ENCODE data around the gene FHIT.

FHIT gene

GRCh38 chr3:60188803-60189202 is 1062.4 kb downstream of the FHIT start:
- no peak for DNase-seq

GRCh38 chr3:60187343-60187742 is 1063.9 kb downstream of the FHIT start:
- no peak for DNase-seq

DNA sequence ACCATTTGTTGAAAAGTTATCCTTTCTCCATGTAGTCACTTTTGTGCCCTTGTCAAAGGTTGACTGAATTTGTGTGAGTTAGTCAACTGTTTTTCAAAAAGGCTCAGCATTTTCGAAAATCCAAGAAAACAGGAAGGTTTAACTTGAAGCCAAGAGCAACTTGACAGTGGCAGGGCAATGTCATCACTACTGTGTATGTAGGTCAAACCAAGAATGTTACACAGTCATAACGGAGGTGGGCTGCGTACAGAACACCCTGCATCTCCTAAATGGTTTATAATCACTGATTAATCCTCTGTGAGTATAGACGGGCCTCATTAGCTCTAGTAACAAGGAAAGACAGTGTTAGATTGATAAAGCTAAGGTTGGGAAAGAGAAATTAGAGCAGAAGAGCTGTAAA is 1064.9 kb downstream of the FHIT start:
- no peak for DNase-seq

- no peak for DNase-seq
Measured at GRCh38 chr3:60185161-60185560, 1066.1 kb downstream of the FHIT start.

- DNase-seq: no peak
Measured at GRCh38 chr3:60182697-60183096, 1068.6 kb downstream of the FHIT start.

DNA sequence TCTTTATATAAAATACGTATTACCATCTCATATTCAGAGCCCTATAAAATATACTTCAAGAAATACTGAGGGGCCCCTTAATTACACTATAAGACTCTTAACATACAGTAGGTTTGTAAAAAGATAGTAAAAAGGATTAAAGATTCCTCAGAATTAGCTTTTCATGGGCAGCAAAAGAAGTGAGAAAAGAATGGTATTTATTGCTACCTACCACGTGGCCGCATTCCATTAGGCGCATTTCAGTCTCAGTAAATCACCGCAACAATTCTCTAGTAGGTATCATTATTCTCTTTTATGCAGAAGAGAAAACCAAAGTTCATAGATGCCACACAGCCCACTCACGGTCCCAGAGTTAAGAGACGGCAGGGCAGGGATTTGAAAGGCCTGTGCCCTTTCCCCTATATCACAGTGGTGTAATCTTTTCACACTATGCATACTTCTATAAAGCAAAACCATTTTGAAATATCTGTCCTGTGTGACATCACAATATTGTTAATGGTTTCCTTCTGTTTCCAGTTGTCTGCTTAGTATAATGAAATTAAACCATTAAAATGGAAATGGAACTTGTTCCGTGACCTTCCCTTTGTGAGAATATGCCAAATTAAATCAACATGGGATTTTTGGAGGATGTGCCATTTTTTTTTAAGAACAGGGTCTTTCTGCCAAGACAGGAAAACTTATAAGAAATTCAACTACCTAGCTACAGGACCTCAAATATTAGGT is 1072.2 kb downstream of the FHIT start:
- DNase-seq: no peak

GRCh38 chr3:60177726-60178125 is 1073.5 kb downstream of the FHIT start:
- DNase-seq: no peak

DNA sequence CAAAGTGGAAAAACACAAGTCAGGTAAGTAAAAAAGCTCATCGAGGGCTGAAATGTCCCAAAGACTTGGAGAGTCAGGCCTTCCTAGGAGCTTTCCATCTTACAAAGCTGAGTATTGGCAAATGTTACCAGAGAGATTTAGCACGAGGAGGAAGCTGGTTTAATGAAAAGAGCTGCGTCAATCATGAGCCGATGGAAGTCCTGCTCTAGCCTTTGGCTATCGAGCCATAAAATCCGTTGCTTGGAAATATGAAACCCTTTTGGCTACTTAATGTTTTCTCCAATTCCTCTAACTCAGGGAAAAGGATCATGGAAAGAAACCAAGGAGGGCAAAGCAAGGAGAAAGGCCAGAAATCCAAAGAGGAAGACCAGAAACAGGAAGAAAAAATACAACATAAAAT is 1074.6 kb downstream of the FHIT start:
- no peak for DNase-seq

- no peak for DNase-seq
Measured at GRCh38 chr3:60175680-60176079, 1075.6 kb downstream of the FHIT start.

GRCh38 chr3:60169755-60170154 is 1081.5 kb downstream of the FHIT start:
- no peak for DNase-seq

- no peak for DNase-seq
Measured at GRCh38 chr3:60167186-60167585, 1084.1 kb downstream of the FHIT start.

DNA sequence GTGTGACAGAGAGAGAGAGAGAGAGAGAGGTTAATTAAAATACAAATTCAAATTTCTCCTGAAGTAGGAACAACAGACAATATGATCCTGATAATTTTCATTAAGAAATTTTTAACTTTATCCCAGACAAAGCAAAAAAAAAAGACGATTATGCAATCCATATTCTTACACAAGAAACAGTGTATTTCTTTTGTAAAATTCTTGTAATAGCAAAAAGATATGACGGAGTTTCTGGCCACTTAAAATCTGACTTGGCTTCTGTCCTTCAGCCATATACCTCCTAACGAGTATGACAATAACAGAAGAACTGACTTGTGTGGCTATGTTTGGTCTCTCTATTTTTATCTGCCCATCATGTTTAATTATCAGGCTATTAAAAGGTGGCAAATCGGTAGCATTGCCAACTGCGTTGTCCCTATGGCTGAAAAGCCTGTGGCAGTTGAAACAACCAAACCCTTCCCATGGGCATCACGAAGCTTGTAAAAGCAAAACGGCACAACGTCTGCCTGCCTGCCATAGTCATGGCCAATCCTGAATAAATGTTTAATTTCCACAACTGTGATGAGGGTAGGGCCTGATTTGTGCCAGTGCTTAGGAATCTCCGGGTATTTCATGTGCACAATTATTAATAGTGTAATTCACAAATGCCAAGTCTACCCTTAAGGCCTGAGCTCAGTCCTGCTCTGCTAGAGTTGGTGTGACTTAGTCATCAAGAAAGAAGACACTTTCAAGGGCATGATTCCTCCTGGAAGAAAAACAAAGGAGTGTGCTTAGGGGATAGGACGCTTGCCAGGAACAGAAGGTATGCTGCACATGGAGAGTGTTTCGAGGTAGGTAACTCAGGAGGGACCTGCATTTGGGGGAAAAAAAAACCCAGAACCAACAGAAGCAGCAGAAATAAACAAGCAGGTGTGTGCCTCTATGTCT is 1090.2 kb downstream of the FHIT start:
- no peak for DNase-seq

DNA sequence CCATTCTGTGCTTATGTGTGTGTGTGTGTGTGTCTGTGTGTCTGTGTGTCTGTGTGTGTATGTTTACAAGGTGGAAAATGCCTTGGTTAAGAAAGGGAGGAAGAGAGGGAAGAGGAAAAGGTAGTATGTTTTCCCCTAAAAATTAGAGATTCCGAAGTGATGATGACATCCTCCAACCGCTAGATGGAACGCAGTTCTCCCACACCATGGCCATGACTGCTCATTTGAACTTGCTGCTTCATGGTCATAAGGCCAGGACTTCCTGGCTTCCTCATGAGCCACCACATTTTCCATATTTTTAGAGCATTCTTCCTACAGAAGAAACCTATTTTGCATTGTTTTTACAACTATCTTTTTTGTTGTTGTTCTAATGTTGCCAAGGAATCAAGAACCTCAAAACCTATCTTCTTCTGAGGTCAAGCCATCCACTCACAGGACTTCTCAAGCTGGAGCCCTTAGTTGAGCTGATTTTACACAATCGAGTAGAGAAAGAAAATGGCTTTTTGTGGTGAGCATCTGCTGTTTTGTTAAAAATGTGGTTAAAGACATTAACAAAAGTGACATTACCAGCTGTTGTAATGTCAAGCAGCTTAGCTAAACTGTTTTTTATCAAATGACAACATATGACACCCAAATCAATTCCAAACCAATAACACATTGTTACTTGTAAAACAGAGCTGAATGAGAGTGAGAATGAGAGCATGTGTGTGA is 1091.0 kb downstream of the FHIT start:
- no peak for DNase-seq

GRCh38 chr3:60158035-60158434 is 1093.2 kb downstream of the FHIT start:
- no peak for DNase-seq

DNA sequence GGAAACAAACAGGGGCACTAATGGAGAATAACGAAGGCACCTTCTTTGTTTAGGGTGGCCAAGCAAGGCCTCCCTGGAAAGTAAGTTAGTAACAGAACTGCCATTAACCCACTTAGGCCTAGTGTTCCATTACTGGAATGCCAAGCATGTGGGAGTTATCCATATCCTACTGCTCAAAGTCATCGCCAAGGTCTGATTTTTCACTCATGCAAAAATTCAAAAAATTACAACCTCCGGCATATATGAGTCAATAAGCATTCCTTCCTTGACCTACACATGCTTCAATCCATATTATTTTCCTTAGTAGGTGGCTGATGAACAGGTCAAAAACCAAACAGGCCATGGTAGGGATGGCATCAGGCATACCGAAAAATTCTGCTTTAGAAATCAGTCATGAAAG is 1097.2 kb downstream of the FHIT start:
- no peak for DNase-seq

DNA sequence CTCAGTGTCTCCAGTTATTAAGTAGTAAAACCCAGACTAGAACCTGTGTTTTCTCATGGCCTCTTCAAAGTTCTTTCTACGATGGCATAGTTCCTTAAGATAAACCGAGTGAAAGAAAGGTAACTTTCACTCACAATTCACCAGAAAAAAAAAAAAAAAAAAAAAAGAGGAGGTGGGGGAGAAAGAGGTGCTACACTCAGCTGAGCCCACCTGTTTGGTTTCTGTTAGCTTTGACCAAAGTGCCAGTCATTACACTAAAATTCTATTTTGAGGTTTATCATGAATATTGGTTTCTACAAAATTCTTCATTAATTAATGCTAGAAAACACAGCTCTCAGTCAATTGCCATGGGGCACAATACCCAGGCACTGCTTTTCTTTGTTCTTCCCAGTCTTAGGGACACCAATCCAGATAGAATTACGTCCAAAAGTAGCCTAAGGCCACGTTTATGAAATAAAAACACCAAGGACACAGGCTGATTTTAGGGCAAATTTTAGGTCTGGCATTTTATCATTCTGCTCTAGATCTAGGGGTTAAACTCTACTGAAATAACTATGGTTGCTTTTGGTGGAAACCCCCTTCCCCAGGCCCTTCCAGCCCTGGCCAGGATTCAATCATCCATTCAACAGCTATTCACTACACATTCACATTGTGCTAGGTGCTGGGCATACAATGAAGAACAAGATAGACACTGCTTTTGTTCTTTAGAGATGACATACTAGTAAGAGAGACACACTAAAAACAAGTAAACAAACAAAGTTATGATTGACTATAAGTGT is 1097.8 kb downstream of the FHIT start:
- no peak for DNase-seq

- DNase-seq: no peak
Measured at GRCh38 chr3:60149501-60149900, 1101.8 kb downstream of the FHIT start.

DNA sequence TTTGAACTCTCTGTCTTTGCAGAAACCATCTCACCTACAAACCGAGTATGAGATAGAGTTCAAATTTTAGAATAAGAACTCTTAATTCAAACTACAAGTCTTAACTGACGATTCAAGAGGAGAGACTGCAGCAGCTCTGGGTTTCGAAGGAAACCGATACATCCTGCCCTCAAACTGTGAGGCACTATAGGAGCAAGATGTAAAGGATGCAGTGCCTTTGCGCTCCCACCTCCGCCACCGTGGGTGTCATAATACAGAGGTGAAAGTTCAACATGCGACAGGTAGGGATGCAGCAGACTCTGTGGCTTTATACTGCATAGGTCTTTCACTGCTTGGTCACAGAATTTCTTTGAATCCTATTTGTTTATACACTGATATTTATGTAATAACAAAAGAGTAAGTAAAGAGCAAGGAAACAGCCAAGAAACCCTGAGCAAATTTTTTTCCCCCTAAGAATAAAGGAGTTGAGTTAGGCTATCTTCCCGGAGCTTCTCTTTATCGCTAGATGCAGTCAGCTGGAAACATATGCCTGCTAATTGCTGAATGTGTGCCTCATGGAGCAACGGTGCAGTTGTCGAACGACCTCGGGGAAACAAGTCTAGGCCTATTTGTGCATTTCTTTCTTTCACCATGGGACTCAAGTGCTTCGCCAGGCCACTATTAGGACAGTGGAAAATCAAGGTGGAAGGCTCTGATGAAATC is 1103.9 kb downstream of the FHIT start:
- DNase-seq: no peak

DNA sequence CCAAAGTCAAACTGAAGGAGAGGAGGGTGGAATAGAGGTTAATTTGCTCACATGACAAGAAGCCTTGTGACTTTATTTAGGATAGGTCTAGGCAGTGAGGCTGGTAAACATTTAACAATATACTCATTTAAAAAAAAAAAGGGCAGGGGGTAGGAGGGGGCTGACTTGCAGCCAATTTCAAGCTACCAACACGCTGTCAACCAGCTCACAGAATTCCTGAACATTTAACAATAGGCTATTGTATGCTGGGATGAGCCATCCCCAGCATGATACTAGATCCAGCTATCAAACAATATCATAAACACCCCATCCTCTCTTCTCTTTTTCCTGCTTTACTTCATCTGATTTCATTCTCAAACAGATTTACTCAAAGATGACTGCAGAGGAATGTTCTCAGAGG is 1105.1 kb downstream of the FHIT start:
- no peak for DNase-seq

DNA sequence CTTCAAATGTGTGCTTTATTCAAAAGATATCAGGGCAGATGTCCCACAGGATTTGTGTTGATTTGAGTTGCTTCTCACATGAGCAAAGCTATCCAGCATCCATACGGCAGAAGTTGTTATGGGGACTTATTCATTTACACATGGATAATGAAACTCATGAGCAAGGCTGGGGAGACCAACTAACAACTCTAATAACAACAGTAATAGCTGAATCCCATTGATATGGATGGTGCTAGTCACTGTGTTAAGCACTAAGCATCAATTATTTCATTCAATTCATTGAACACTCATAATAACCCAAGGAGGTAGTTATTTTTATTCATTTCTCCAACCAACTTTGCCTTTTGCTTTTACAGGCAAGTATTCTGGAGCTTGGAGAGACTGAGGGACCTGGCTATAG is 1107.2 kb downstream of the FHIT start:
- no peak for DNase-seq

DNA sequence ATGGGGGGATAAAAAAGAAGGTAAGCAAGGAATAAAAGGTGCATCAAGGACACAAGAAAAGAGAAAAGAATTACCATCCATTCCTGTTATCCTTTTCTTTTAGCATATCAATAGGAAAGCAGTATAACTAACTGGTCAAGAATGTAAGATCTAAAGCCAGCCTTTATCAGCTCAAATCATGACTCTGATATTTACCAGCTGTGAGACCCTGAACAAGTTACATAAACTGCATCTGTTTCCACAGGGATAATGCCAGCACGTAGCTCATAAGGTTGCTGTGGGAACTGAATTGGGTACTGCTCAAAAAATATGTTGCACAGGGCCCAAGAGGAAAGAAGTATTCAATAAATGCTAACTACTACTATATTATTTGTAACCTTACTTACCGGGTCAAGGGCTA is 1109.2 kb downstream of the FHIT start:
- DNase-seq: no peak

DNA sequence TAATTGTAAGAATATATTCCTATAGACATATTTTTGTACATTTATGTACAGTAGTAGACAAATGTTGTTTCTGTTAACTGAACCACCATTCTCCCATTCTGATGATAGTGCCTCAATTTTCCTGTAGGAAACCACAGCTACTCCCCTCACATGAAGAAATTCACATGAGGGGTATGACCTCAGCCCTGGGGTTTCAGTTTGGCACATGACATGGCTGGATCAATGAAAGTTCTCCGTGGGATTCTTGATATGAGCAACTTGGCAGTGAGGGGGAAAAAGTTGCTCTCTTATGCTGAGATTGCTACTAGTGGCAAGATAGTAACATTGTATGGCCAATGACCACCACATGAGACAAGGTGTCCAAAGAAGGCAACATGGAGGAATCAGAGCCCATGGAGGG is 1111.1 kb downstream of the FHIT start:
- no peak for DNase-seq

Data from CD4-positive, alpha-beta T cell treated with Interleukin-1 beta for 1 hour (primary cell).